K562 (cell line): ENCODE measurements around the gene VWC2L. TPM values are rescaled to one million over a fixed set of nuclear protein-coding genes. Genes with fewer than 3 reads are reported as not detected.

Source experiments
- ATAC-seq: fragments of 200-7000 bp; cut with Tn5 transposase; 3 replicates; pipeline ENCODE4 v1.9.1; 2020; ENCODE audit warnings: moderate library complexity
- BruUV-seq: library from RNA; stranded (reverse); fragments of 400-500 nt; replicated peaks from 2 replicates; lab custom pipeline; 2021; lab: Mats Ljungman, UMichigan
- CTCF ChIA-PET: fragments of 300-600 bp; formaldehyde crosslinking; extraction: SDS; loops from one replicate; lab custom pipeline; 2021; ENCODE audit warnings: low intra/inter-chr PET ratio; lab: Yijun Ruan, JAX
- POLR2A ChIA-PET: fragments of 300-600, 350-650 bp; sonication (Branson Sonifier 250); formaldehyde crosslinking; extraction: SDS; loops from one replicate; lab custom pipeline; 2021; ENCODE audit warnings: antibody characterized with exemption, inconsistent platforms; lab: Yijun Ruan, JAX
- DNase-seq, 4 experiments: peaks; one replicate each; pipeline versions ENCODE4 v3.0.0 to v3.0.0-alpha.2; 2011 to 2018; ENCODE audit warnings: low spot score in 3 of 4, mixed read lengths in 3 of 4; ENCODE audit errors: extremely low read depth in 1 of 4
- FAIRE-seq: peaks from 2 replicates; lab custom pipeline; 2011; peaks lifted over from hg19 to GRCh38; lab: Jason Lieb, UNC
- H2AFZ ChIP-seq: 2 replicates; pipeline ENCODE4 v1.6.0; 2011; ENCODE audit warnings: low read depth, low read length, control low read depth, inconsistent platforms
- H3K27ac ChIP-seq: fragments of 200-600 bp; 3 replicates; pipeline ENCODE4 v1.8.0; 2011; ENCODE audit warnings: low read depth, mild to moderate bottlenecking, control low read depth, inconsistent platforms, low read length, moderate library complexity, mixed read lengths; ENCODE audit errors: extremely low read depth
- H3K27me3 ChIP-seq, 2 experiments: fragments of 300-600 bp in 1 of 2; 2 replicates in 1 of 2; 3 replicates in 1 of 2; pipeline versions ENCODE4 v1.6.0 to v1.8.0; 2011; ENCODE audit warnings: inconsistent platforms in 2 of 2, low read length in 2 of 2, mild to moderate bottlenecking in 1 of 2, mixed read lengths in 1 of 2, moderate library complexity in 1 of 2; ENCODE audit not compliant: control insufficient read depth in 2 of 2, insufficient read depth in 2 of 2
- H3K36me3 ChIP-seq: fragments of 300-600 bp; 3 replicates; pipeline ENCODE4 v1.8.0; 2011; ENCODE audit warnings: mild to moderate bottlenecking, low read length, inconsistent platforms; ENCODE audit not compliant: control insufficient read depth, insufficient read depth
- H3K4me1 ChIP-seq, 2 experiments: fragments of 200-600 bp in 1 of 2; replicated peaks in 1 of 2; 2 replicates in 1 of 2; 3 replicates in 1 of 2; pipeline versions ENCODE4 v1.5.1 to v1.8.0; 2011; ENCODE audit warnings: inconsistent platforms in 2 of 2, low read length in 2 of 2, mild to moderate bottlenecking in 1 of 2, mixed read lengths in 1 of 2, moderate library complexity in 1 of 2; ENCODE audit not compliant: control insufficient read depth in 2 of 2, insufficient read depth in 2 of 2
- H3K4me2 ChIP-seq: 2 replicates; pipeline ENCODE4 v1.6.1; 2011; ENCODE audit warnings: low read length, control low read depth, inconsistent platforms, mixed read lengths; ENCODE audit not compliant: insufficient read depth
- H3K4me3 ChIP-seq: fragments of 200-600 bp; sonication (generic), shearing (Covaris generic); 2 replicates; pipeline ENCODE4 v1.5.1; 2016; ENCODE audit warnings: control low read depth, inconsistent platforms
- H3K79me2 ChIP-seq: fragments of 200-600 bp; 3 replicates; pipeline ENCODE4 v1.8.0; 2011; ENCODE audit warnings: low read length, inconsistent platforms; ENCODE audit not compliant: control insufficient read depth, insufficient read depth
- H3K9ac ChIP-seq, 2 experiments: 2 replicates each; pipeline versions ENCODE4 v1.6.0 to v1.6.1; 2011; ENCODE audit warnings: low read depth in 2 of 2, low read length in 2 of 2, control low read depth in 1 of 2, inconsistent platforms in 1 of 2, mild to moderate bottlenecking in 1 of 2, mixed read lengths in 1 of 2; ENCODE audit not compliant: insufficient read depth in 1 of 2
- H3K9me1 ChIP-seq: one replicate; pipeline ENCODE4 v1.6.0; 2011; ENCODE audit warnings: inconsistent platforms, mild to moderate bottlenecking, low read length, moderate library complexity; ENCODE audit not compliant: control insufficient read depth, insufficient read depth
- H3K9me3 ChIP-seq: replicated peaks from 2 replicates; pipeline ENCODE4 v1.5.1; 2011; ENCODE audit warnings: low read depth, low read length, inconsistent platforms; ENCODE audit not compliant: control insufficient read depth, insufficient read depth
- H4K20me1 ChIP-seq: replicated peaks from 2 replicates; pipeline ENCODE4 v1.6.1; 2011; ENCODE audit warnings: low read length, inconsistent platforms, mixed read lengths; ENCODE audit not compliant: control insufficient read depth, insufficient read depth
- COPS2 ChIP-seq: fragments of 450-650 bp; conservative IDR thresholded peaks from 2 replicates; pipeline ENCODE4 v1.6.1; 2016; ENCODE audit warnings: mild to moderate bottlenecking, moderate library complexity
- SP2 ChIP-seq: IDR thresholded peaks from 2 replicates; pipeline ENCODE4 v1.6.1; 2011; ENCODE audit warnings: mild to moderate bottlenecking, low read depth, low read length, moderate library complexity; ENCODE audit not compliant: poor library complexity, severe bottlenecking; ENCODE audit errors: extremely low read depth
- ZNF146 ChIP-seq: IDR thresholded peaks from one replicate; pipeline ENCODE4 v1.6.1; 2018; ENCODE audit warnings: missing compliant biosample characterization; ENCODE audit not compliant: unreplicated experiment
- ZNF274 ChIP-seq: IDR thresholded peaks from 2 replicates; pipeline ENCODE4 v1.6.1; 2011; ENCODE audit warnings: low read depth, mild to moderate bottlenecking, low read length, moderate library complexity, borderline replicate concordance
- WGBS: fragments of 100-300 bp; shearing (Covaris generic); methylation state at CpG from one replicate; pipeline ENCODE4 v1.1.6; 2016; ENCODE audit warnings: low coverage, mixed read lengths; ENCODE audit not compliant: insufficient coverage; ENCODE audit errors: missing lambda C conversion rate; 5-methylcytosine and 5-hydroxymethylcytosine counted together
- in situ Hi-C: fragments of 300-500 bp; cut with MboI; formaldehyde crosslinking; loops from 4 replicates; pipeline ENCODE4 v1.15.0; 2018; ENCODE audit warnings: inconsistent platforms, mixed read lengths
- intact Hi-C: fragments of 100-400 bp; cut with micrococcal nuclease; formaldehyde crosslinking; loops from 2 replicates; pipeline ENCODE4 v1.14.2; 2022
- polyA plus RNA-seq, 8 experiments: library from polyadenylated mRNA; depleted of rRNA in 4 of 8; stranded (reverse) in 5 of 8; unstranded in 3 of 8; fragments of >200 nt; fragmentation: Nextera tagmentation in 2 of 8; fragmentation: Illumina TruSeq in 1 of 8; extraction: Ambion mirVana in 2 of 8; extraction: Trizol in 1 of 8; gene quantifications; 2 replicates each; pipeline versions ENCODE4 v1.2.1 to v1.2.3, GENCODE V29; 2011 to 2014; ENCODE audit warnings: inconsistent platforms in 1 of 8, missing spikeins in 1 of 8
- total RNA-seq, 7 experiments: library from RNA; depleted of rRNA in 6 of 7; stranded (reverse); fragments of >200 nt in 6 of 7; fragmentation: Illumina TruSeq in 2 of 7; extraction: Trizol in 2 of 7; gene quantifications; 2 replicates each; pipeline versions ENCODE4 v1.2.1 to v1.2.3, GENCODE V29; 2011 to 2021; ENCODE audit warnings: low replicate concordance in 1 of 7
- TF ChIP-seq, protein P1 (sequence below): fragments of 150-350 bp; conservative IDR thresholded peaks from 2 replicates; pipeline ENCODE4 v1.6.1; 2014; ENCODE audit warnings: low read length

Gene VWC2L
- total and polyA plus RNA-seq, 9 of the 15 experiments (the other 6 are each of a cell fraction or from before 2014, with no cell fraction given) = not detected

DNA sequence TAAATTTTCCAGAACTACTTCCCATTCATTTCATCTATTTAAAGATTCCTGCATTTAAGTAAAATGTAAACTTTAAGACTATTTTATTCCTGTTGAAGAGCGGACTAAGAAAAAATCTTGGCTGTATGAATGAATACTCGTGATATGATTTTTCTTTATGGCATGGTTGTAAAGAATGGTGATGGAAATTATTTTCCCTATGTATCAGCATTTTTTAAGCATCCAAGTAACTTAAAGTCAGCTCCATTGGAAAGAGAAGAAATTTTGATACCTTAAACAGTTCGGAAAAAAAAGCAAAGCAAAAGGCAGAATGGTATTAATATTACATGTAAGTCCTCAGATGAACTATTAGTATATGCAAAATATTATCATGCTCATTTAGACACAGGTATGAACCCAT, 58.9 kb downstream of the VWC2L start:
- Histone ChIP-seq H3K9me1 (no peaks in the 10 kb centered on the region), H3K4me2 (no peak overlapping the region), H2AFZ (no peak overlapping the region), H3K27ac (no peak overlapping the region), H4K20me1 (no peaks in the 10 kb centered on the region), H3K27me3 (no peaks in the 10 kb centered on the region), H3K79me2 (no peaks in the 10 kb centered on the region), H3K4me3 (no peak overlapping the region), H3K4me1 (no peaks in the 10 kb centered on the region), H3K9me3 (no peaks in the 10 kb centered on the region), H3K9ac (no peak overlapping the region), H3K36me3 (no peaks in the 10 kb centered on the region)
- CTCF ChIA-PET = no interaction called here
- TF ChIP-seq SP2 (no peak), ZNF146 (CRISPR knock-in tag) (no peak), ZNF274 (no peak), COPS2 (no peak)
- TF ChIP-seq, protein P1, sequence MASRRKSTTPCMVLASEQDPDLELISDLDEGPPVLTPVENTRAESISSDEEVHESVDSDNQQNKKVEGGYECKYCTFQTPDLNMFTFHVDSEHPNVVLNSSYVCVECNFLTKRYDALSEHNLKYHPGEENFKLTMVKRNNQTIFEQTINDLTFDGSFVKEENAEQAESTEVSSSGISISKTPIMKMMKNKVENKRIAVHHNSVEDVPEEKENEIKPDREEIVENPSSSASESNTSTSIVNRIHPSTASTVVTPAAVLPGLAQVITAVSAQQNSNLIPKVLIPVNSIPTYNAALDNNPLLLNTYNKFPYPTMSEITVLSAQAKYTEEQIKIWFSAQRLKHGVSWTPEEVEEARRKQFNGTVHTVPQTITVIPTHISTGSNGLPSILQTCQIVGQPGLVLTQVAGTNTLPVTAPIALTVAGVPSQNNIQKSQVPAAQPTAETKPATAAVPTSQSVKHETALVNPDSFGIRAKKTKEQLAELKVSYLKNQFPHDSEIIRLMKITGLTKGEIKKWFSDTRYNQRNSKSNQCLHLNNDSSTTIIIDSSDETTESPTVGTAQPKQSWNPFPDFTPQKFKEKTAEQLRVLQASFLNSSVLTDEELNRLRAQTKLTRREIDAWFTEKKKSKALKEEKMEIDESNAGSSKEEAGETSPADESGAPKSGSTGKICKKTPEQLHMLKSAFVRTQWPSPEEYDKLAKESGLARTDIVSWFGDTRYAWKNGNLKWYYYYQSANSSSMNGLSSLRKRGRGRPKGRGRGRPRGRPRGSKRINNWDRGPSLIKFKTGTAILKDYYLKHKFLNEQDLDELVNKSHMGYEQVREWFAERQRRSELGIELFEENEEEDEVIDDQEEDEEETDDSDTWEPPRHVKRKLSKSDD = no peak
- no TSS peak for BruUV-seq
- intact Hi-C loops (no loop called here), in situ Hi-C loops (no loop called here)
- POLR2A ChIA-PET = no interaction called here
- FAIRE-seq (no peak), ATAC-seq (no peak), DNase-seq (no peak)
- WGBS = 0% methylated on average over 3 of the region's 3 CpGs
